GM06990 (cell line): ENCODE data around the gene MS4A12.
"Not testable (repeated sequence)": the region's sequence is repeated elsewhere in the genome, so short reads cannot be mapped to it uniquely, and the experiment has no call there.

ENCODE experiments used
- DNase-seq: peaks from one replicate; pipeline ENCODE4 v3.0.0-alpha.2; 2011; ENCODE audit not compliant: insufficient read length; ENCODE audit errors: extremely low read depth
- H3K27me3 ChIP-seq: replicated peaks from 2 replicates; pipeline ENCODE4 v1.6.0; 2011; ENCODE audit warnings: low read length; ENCODE audit not compliant: control insufficient read depth, insufficient read depth
- H3K36me3 ChIP-seq: 2 replicates; pipeline ENCODE4 v1.5.1; 2011; ENCODE audit warnings: low read length; ENCODE audit not compliant: control insufficient read depth, insufficient read depth
- H3K4me3 ChIP-seq: replicated peaks from 2 replicates; pipeline ENCODE4 v1.5.1; 2011; ENCODE audit warnings: low read depth, mild to moderate bottlenecking, control low read depth, low read length
- CTCF ChIP-seq: IDR thresholded peaks from 2 replicates; pipeline ENCODE4 v1.5.1; 2011; ENCODE audit warnings: low read length, control low read depth, mild to moderate bottlenecking, inconsistent platforms; ENCODE audit not compliant: insufficient read depth, poor library complexity, severe bottlenecking

The MS4A12 gene

GRCh38 chr11:60492488-60493009, at the start of gene MS4A12:
Gene MS4A12 (plus strand): TSS chr11:60492778. CDS start chr11:60497319, 4,541 bp downstream.
- Histone ChIP-seq H3K4me3 (no peak within 1 kb of the TSS), H3K36me3 (no peaks in the 10 kb centered on the region), H3K27me3 (no peaks in the 10 kb centered on the region)
- TF ChIP-seq CTCF: no peak
- no peak for DNase-seq

GRCh38 chr11:60447070-60447469, 45.5 kb upstream of the MS4A12 start:
- TF ChIP-seq CTCF: no peak
- H3K4me3 ChIP-seq: no peak overlapping the region
- DNase-seq: no peak

GRCh38 chr11:60447846-60448245, 44.7 kb upstream of the MS4A12 start:
- H3K36me3 ChIP-seq: no peaks in the 10 kb centered on the region
- H3K4me3 ChIP-seq: no peak overlapping the region
- DNase-seq: no peak
- no peak for TF ChIP-seq CTCF
- H3K27me3 ChIP-seq: no peaks in the 10 kb centered on the region

More at GRCh38 chr11:60447070-60447469, 45.5 kb upstream of the MS4A12 start:
- Histone ChIP-seq H3K27me3 (no peaks in the 10 kb centered on the region), H3K36me3 (no peaks in the 10 kb centered on the region)

GRCh38 chr11:60451185-60451584, 41.4 kb upstream of the MS4A12 start:
- H3K36me3 ChIP-seq, DNase-seq, H3K27me3 ChIP-seq: not testable (repeated sequence)

GRCh38 chr11:60454212-60454611, 38.4 kb upstream of the MS4A12 start:
- peak; percentile 22 for DNase-seq
- Histone ChIP-seq H3K36me3 (no peaks in the 10 kb centered on the region), H3K27me3 (no peaks in the 10 kb centered on the region), H3K4me3 (no peak overlapping the region)
- TF ChIP-seq CTCF: no peak

More at GRCh38 chr11:60451185-60451584, 41.4 kb upstream of the MS4A12 start:
- H3K4me3 ChIP-seq: not testable (repeated sequence)

- peak; percentile 82 for DNase-seq
- Histone ChIP-seq H3K36me3 (peaks cover 4% of the 10 kb centered on the region; the same call in 1 of the 2 replicates), H3K4me3 (peak within 1 kb of the TSS; percentile 84), H3K27me3 (no peaks in the 10 kb centered on the region)
- no peak for TF ChIP-seq CTCF
These were observed 37.0 kb upstream of the MS4A12 start, which contains the start of gene MS4A1 for GRCh38 chr11:60455531-60456042. Gene MS4A1 (plus strand): TSS chr11:60455847. CDS start chr11:60462375, 6,528 bp downstream.
